ENCODE data around the gene SPON1. TPM values are rescaled to one million over a fixed set of nuclear protein-coding genes. Genes with fewer than 3 reads are reported as not detected.

Gene SPON1
- total RNA-seq, 1 experiment from 2014 or later = not detected

- no peak for ATAC-seq
- Histone ChIP-seq H3K27me3 (ENCODE audit: low read length) (peaks cover 3% of the 10 kb centered on the region; the same call in 1 of the 2 replicates), H4K20me1 (ENCODE audit: low read length) (no peaks in the 10 kb centered on the region), H3K9me2 (replicated peaks; ENCODE audit: low read length) (no peaks in the 10 kb centered on the region), H3F3A (ENCODE audit: low read length, unreplicated experiment) (no peaks in the 10 kb centered on the region), H3K4me2 (ENCODE audit: low read length) (no peak overlapping the region), H3K9me3 (ENCODE audit: low read length) (no peaks in the 10 kb centered on the region), H3K9ac (ENCODE audit: low read length) (no peak overlapping the region), H2AFZ (ENCODE audit: low read length) (no peak overlapping the region), H3K4me1 (ENCODE audit: insufficient read depth, low read length) (no peaks in the 10 kb centered on the region), H3K27ac (ENCODE audit: low read length) (no peak overlapping the region), H3K4me3 (ENCODE audit: low read length) (no peak overlapping the region), H3K79me2 (ENCODE audit: low read length) (no peaks in the 10 kb centered on the region), H3K36me3 (ENCODE audit: low read depth, low read length) (no peaks in the 10 kb centered on the region)
- TF ChIP-seq EZH2phosphoT487 (IDR thresholded peaks at IDR 0.05; ENCODE audit: borderline replicate concordance, low read length) = no peak
- TF ChIP-seq EZH2 (IDR thresholded peaks at IDR 0.05; ENCODE audit: low read length, unreplicated experiment) = no peak
- TF ChIP-seq, protein P1, sequence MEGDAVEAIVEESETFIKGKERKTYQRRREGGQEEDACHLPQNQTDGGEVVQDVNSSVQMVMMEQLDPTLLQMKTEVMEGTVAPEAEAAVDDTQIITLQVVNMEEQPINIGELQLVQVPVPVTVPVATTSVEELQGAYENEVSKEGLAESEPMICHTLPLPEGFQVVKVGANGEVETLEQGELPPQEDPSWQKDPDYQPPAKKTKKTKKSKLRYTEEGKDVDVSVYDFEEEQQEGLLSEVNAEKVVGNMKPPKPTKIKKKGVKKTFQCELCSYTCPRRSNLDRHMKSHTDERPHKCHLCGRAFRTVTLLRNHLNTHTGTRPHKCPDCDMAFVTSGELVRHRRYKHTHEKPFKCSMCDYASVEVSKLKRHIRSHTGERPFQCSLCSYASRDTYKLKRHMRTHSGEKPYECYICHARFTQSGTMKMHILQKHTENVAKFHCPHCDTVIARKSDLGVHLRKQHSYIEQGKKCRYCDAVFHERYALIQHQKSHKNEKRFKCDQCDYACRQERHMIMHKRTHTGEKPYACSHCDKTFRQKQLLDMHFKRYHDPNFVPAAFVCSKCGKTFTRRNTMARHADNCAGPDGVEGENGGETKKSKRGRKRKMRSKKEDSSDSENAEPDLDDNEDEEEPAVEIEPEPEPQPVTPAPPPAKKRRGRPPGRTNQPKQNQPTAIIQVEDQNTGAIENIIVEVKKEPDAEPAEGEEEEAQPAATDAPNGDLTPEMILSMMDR (conservative IDR thresholded peaks at IDR 0.05; ENCODE audit: low read depth, low read length) = no peak
- intact Hi-C loops (cut with micrococcal nuclease) = no loop called here
- ChIA-PET CTCF (no interaction called here), POLR2A (ENCODE audit: unreplicated experiment) (no interaction called here)
- no TSS peak for BruUV-seq (replicated peaks)
- no peak for DNase-seq
Observed at GRCh38 chr11:14179116-14179820, 216.7 kb downstream of the SPON1 start.

DNA sequence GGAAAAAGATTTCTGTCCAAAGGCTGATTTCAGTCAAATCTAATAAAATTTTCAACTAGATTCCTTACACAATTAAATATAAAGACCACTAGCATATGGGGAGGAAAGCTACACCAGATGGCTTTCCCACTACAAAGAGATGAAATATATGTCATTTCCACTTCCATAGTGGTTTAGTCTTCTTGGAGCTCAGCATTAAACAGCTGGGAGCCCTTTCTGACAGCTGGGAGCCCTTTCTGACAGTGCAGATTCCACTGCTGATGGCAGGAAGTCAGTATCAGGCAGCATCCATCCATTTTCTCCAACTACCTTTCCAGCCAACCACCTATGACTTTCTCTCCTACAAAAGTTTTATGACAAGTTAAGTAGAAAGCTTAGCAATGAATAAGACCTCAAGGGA lies 218.6 kb downstream of the SPON1 start:
- BruUV-seq (replicated peaks) = no TSS peak
- ATAC-seq = no peak
- Histone ChIP-seq H3F3A (ENCODE audit: low read length, unreplicated experiment) (no peaks in the 10 kb centered on the region), H3K36me3 (ENCODE audit: low read depth, low read length) (no peaks in the 10 kb centered on the region), H3K79me2 (ENCODE audit: low read length) (no peaks in the 10 kb centered on the region), H4K20me1 (ENCODE audit: low read length) (no peaks in the 10 kb centered on the region), H3K4me3 (ENCODE audit: low read length) (no peak overlapping the region), H3K9me2 (replicated peaks; ENCODE audit: low read length) (no peaks in the 10 kb centered on the region), H3K9ac (ENCODE audit: low read length) (no peak overlapping the region), H3K4me2 (ENCODE audit: low read length) (no peak overlapping the region), H3K27ac (ENCODE audit: low read length) (no peak overlapping the region), H3K9me3 (ENCODE audit: low read length) (no peaks in the 10 kb centered on the region), H3K4me1 (ENCODE audit: insufficient read depth, low read length) (no peaks in the 10 kb centered on the region), H2AFZ (ENCODE audit: low read length) (no peak overlapping the region), H3K27me3 (ENCODE audit: low read length) (peaks cover 3% of the 10 kb centered on the region; the same call in 1 of the 2 replicates)
- ChIA-PET CTCF (no interaction called here), POLR2A (ENCODE audit: unreplicated experiment) (no interaction called here)
- intact Hi-C loops (cut with micrococcal nuclease) = no loop called here
- TF ChIP-seq, protein P1 (conservative IDR thresholded peaks at IDR 0.05; ENCODE audit: low read depth, low read length) = no peak
- TF ChIP-seq EZH2phosphoT487 (IDR thresholded peaks at IDR 0.05; ENCODE audit: borderline replicate concordance, low read length) (no peak), EZH2 (IDR thresholded peaks at IDR 0.05; ENCODE audit: low read length, unreplicated experiment) (no peak)
- DNase-seq = no peak

DNA sequence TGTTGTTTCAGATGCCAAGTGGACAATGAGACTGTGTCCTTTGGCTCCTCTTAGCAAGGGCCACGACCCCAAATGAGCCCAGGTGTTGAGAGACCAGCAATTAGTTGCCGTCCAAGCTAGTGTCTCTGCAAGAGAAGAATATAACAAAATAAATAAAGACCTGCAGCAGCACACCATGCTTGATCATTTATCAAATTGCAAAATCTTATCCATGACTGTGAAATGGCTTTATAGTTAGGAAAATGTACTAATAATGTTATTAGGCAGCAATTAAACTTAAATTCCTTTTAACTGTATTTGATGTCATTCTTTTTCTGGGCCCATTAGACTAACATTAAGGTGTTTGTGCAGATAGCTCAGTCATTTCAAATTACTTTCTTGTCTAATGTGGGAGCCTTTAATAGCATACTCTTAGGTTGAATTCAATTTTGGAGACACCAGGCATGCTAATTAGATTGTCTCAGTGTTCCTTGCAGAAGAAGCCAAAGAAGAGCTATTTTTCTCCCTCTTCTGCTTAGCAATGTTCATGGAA lies 220.4 kb downstream of the SPON1 start:
- Histone ChIP-seq H3K27me3 (ENCODE audit: low read length) (peaks cover 3% of the 10 kb centered on the region; the same call in 1 of the 2 replicates), H3K9me3 (ENCODE audit: low read length) (no peaks in the 10 kb centered on the region), H3K4me3 (ENCODE audit: low read length) (no peak overlapping the region), H3K79me2 (ENCODE audit: low read length) (no peaks in the 10 kb centered on the region), H3K27ac (ENCODE audit: low read length) (no peak overlapping the region), H3K9me2 (replicated peaks; ENCODE audit: low read length) (no peaks in the 10 kb centered on the region), H3K36me3 (ENCODE audit: low read depth, low read length) (no peaks in the 10 kb centered on the region), H3K4me1 (ENCODE audit: insufficient read depth, low read length) (no peaks in the 10 kb centered on the region), H3F3A (ENCODE audit: low read length, unreplicated experiment) (no peaks in the 10 kb centered on the region), H3K9ac (ENCODE audit: low read length) (no peak overlapping the region), H2AFZ (ENCODE audit: low read length) (no peak overlapping the region), H4K20me1 (ENCODE audit: low read length) (no peaks in the 10 kb centered on the region), H3K4me2 (ENCODE audit: low read length) (no peak overlapping the region)
- BruUV-seq (replicated peaks) = no TSS peak
- ATAC-seq = no peak
- ChIA-PET CTCF (no interaction called here), POLR2A (ENCODE audit: unreplicated experiment) (interaction anchor here (0.6 kb wide), 1 partner anchor 22 kb away, joined by 3 read pairs; no protein-coding TSS in a partner anchor)
- intact Hi-C loops (cut with micrococcal nuclease) = no loop called here
- DNase-seq = no peak
- TF ChIP-seq, protein P1 (conservative IDR thresholded peaks at IDR 0.05; ENCODE audit: low read depth, low read length) = no peak
- TF ChIP-seq EZH2 (IDR thresholded peaks at IDR 0.05; ENCODE audit: low read length, unreplicated experiment) = no peak
- no peak for TF ChIP-seq EZH2phosphoT487 (IDR thresholded peaks at IDR 0.05; ENCODE audit: borderline replicate concordance, low read length)
